ENCODE results near the gene NRM.

The NRM gene

GRCh38 chr6:30657454-30657853 is 33.3 kb downstream of the NRM start:
- peaks cover 78 to 85% of the 10 kb centered on the region in 2 donors for H3K36me3 ChIP-seq (ENCODE audit: control insufficient read depth in 2 of 2, insufficient read depth in 2 of 2, low read length in 2 of 2)
- no peak overlapping the region for H3K9ac ChIP-seq (ENCODE audit: low read length in 2 of 2)
- no peaks in the 10 kb centered on the region for H3K27me3 ChIP-seq (ENCODE audit: control insufficient read depth in 1 of 2, insufficient read depth in 2 of 2, low read length in 2 of 2)
- no peak overlapping the region for H3K4me3 ChIP-seq (ENCODE audit: low read length in 2 of 2)
- H3K4me1 ChIP-seq (ENCODE audit: control insufficient read depth, insufficient read depth, low read length), result no peaks in the 10 kb centered on the region
- no peak overlapping the region for H3K27ac ChIP-seq (ENCODE audit: low read length)
- H3K9me3 ChIP-seq (ENCODE audit: control insufficient read depth in 2 of 2, low read length in 2 of 2), result no peaks in the 10 kb centered on the region

- H3K27me3 ChIP-seq (ENCODE audit: control insufficient read depth in 1 of 2, insufficient read depth in 2 of 2, low read length in 2 of 2), result no peaks in the 10 kb centered on the region
- H3K4me1 ChIP-seq (ENCODE audit: control insufficient read depth, insufficient read depth, low read length), result no peaks in the 10 kb centered on the region
- no peaks in the 10 kb centered on the region for H3K9me3 ChIP-seq (ENCODE audit: control insufficient read depth in 2 of 2, low read length in 2 of 2)
- no peak overlapping the region for H3K9ac ChIP-seq (ENCODE audit: low read length in 2 of 2)
- no peak overlapping the region for H3K27ac ChIP-seq (ENCODE audit: low read length)
- H3K36me3 ChIP-seq (ENCODE audit: control insufficient read depth in 2 of 2, insufficient read depth in 2 of 2, low read length in 2 of 2), result peaks cover 76 to 84% of the 10 kb centered on the region in 2 donors
- no peak overlapping the region for H3K4me3 ChIP-seq (ENCODE audit: low read length in 2 of 2)
These were observed 34.3 kb downstream of the NRM start for GRCh38 chr6:30656513-30656912.

- H3K36me3 ChIP-seq (ENCODE audit: control insufficient read depth in 2 of 2, insufficient read depth in 2 of 2, low read length in 2 of 2), result peaks cover 77 to 88% of the 10 kb centered on the region in 2 donors
- no peak overlapping the region for H3K27ac ChIP-seq (ENCODE audit: low read length)
These were observed 35.1 kb downstream of the NRM start for GRCh38 chr6:30655743-30656094.

GRCh38 chr6:30654798-30655742 is 35.7 kb downstream of the NRM start:
- H3K4me3 ChIP-seq (ENCODE audit: low read length in 2 of 2), result no peak overlapping the region
- H3K9ac ChIP-seq (ENCODE audit: low read length in 2 of 2), result no peak overlapping the region
- H3K9me3 ChIP-seq (ENCODE audit: control insufficient read depth in 2 of 2, low read length in 2 of 2), result no peaks in the 10 kb centered on the region
- H3K27me3 ChIP-seq (ENCODE audit: control insufficient read depth in 1 of 2, insufficient read depth in 2 of 2, low read length in 2 of 2), result no peaks in the 10 kb centered on the region
- H3K36me3 ChIP-seq (ENCODE audit: control insufficient read depth in 2 of 2, insufficient read depth in 2 of 2, low read length in 2 of 2), result peaks cover 75 to 85% of the 10 kb centered on the region in 2 donors
- no peak overlapping the region for H3K27ac ChIP-seq (ENCODE audit: low read length)
- H3K4me1 ChIP-seq (ENCODE audit: control insufficient read depth, insufficient read depth, low read length), result no peaks in the 10 kb centered on the region

More at GRCh38 chr6:30655743-30656094, 35.1 kb downstream of the NRM start:
- Histone ChIP-seq H3K4me3 (ENCODE audit: low read length in 2 of 2) (no peak overlapping the region), H3K9me3 (ENCODE audit: control insufficient read depth in 2 of 2, low read length in 2 of 2) (no peaks in the 10 kb centered on the region), H3K27me3 (ENCODE audit: control insufficient read depth in 1 of 2, insufficient read depth in 2 of 2, low read length in 2 of 2) (no peaks in the 10 kb centered on the region), H3K4me1 (ENCODE audit: control insufficient read depth, insufficient read depth, low read length) (no peaks in the 10 kb centered on the region), H3K9ac (ENCODE audit: low read length in 2 of 2) (no peak overlapping the region)

- no peaks in the 10 kb centered on the region for H3K9me3 ChIP-seq (ENCODE audit: control insufficient read depth in 2 of 2, low read length in 2 of 2)
- H3K27ac ChIP-seq (ENCODE audit: low read length), result no peak overlapping the region
- H3K4me1 ChIP-seq (ENCODE audit: control insufficient read depth, insufficient read depth, low read length), result peaks cover 12% of the 10 kb centered on the region
- peaks cover 46 to 56% of the 10 kb centered on the region in 2 donors for H3K36me3 ChIP-seq (ENCODE audit: control insufficient read depth in 2 of 2, insufficient read depth in 2 of 2, low read length in 2 of 2)
- H3K27me3 ChIP-seq (ENCODE audit: control insufficient read depth in 1 of 2, insufficient read depth in 2 of 2, low read length in 2 of 2), result no peaks in the 10 kb centered on the region
- H3K9ac ChIP-seq (ENCODE audit: low read length in 2 of 2), result no peak overlapping the region
- no peak overlapping the region for H3K4me3 ChIP-seq (ENCODE audit: low read length in 2 of 2)
These were observed 39.6 kb downstream of the NRM start for GRCh38 chr6:30651143-30651542.

GRCh38 chr6:30647242-30648116 is 43.3 kb downstream of the NRM start:
- Histone ChIP-seq H3K9me3 (ENCODE audit: control insufficient read depth in 2 of 2, low read length in 2 of 2) (no peaks in the 10 kb centered on the region), H3K9ac (ENCODE audit: low read length in 2 of 2) (peak overlapping the region; percentile 84 to 88), H3K4me1 (ENCODE audit: control insufficient read depth, insufficient read depth, low read length) (peaks cover 12% of the 10 kb centered on the region), H3K27ac (ENCODE audit: low read length) (peak overlapping the region; percentile 87), H3K27me3 (ENCODE audit: control insufficient read depth in 1 of 2, insufficient read depth in 2 of 2, low read length in 2 of 2) (no peaks in the 10 kb centered on the region), H3K4me3 (ENCODE audit: low read length in 2 of 2) (peak overlapping the region; percentile 85 to 95), H3K36me3 (ENCODE audit: control insufficient read depth in 2 of 2, insufficient read depth in 2 of 2, low read length in 2 of 2) (peaks cover 19 to 20% of the 10 kb centered on the region in 2 donors)

GRCh38 chr6:30646450-30647241 is 44.1 kb downstream of the NRM start, which contains the start of gene C6orf136:
C6orf136 (plus strand) TSS chr6:30647133; CDS start chr6:30647232, 99 bp downstream.
- Histone ChIP-seq H3K4me1 (ENCODE audit: control insufficient read depth, insufficient read depth, low read length) (peaks cover 12% of the 10 kb centered on the region), H3K27ac (ENCODE audit: low read length) (peak within 1 kb of the TSS; percentile 87), H3K36me3 (ENCODE audit: control insufficient read depth in 2 of 2, insufficient read depth in 2 of 2, low read length in 2 of 2) (peaks cover 13 to 18% of the 10 kb centered on the region in 2 donors), H3K4me3 (ENCODE audit: low read length in 2 of 2) (peak within 1 kb of the TSS; percentile 85 to 95), H3K9me3 (ENCODE audit: control insufficient read depth in 2 of 2, low read length in 2 of 2) (no peaks in the 10 kb centered on the region), H3K27me3 (ENCODE audit: control insufficient read depth in 1 of 2, insufficient read depth in 2 of 2, low read length in 2 of 2) (no peaks in the 10 kb centered on the region), H3K9ac (ENCODE audit: low read length in 2 of 2) (peak within 1 kb of the TSS; percentile 84 to 88)

GRCh38 chr6:30645989-30646388 is 44.8 kb downstream of the NRM start:
- no peak overlapping the region for H3K4me3 ChIP-seq (ENCODE audit: low read length in 2 of 2)
- no peaks in the 10 kb centered on the region for H3K9me3 ChIP-seq (ENCODE audit: control insufficient read depth in 2 of 2, low read length in 2 of 2)
- peaks cover 12% of the 10 kb centered on the region for H3K4me1 ChIP-seq (ENCODE audit: control insufficient read depth, insufficient read depth, low read length)
- H3K9ac ChIP-seq (ENCODE audit: low read length in 2 of 2), result peak overlapping the region in 1 of 2 donors; percentile 55
- H3K27ac ChIP-seq (ENCODE audit: low read length), result peak overlapping the region; percentile 87
- no peaks in the 10 kb centered on the region for H3K27me3 ChIP-seq (ENCODE audit: control insufficient read depth in 1 of 2, insufficient read depth in 2 of 2, low read length in 2 of 2)
- H3K36me3 ChIP-seq (ENCODE audit: control insufficient read depth in 2 of 2, insufficient read depth in 2 of 2, low read length in 2 of 2), result peaks cover 12 to 17% of the 10 kb centered on the region in 2 donors

GRCh38 chr6:30644769-30645168 is 46.0 kb downstream of the NRM start:
- Histone ChIP-seq H3K9ac (ENCODE audit: low read length in 2 of 2) (no peak overlapping the region), H3K9me3 (ENCODE audit: control insufficient read depth in 2 of 2, low read length in 2 of 2) (no peaks in the 10 kb centered on the region), H3K27ac (ENCODE audit: low read length) (no peak overlapping the region), H3K4me3 (ENCODE audit: low read length in 2 of 2) (no peak overlapping the region), H3K27me3 (ENCODE audit: control insufficient read depth in 1 of 2, insufficient read depth in 2 of 2, low read length in 2 of 2) (no peaks in the 10 kb centered on the region), H3K36me3 (ENCODE audit: control insufficient read depth in 2 of 2, insufficient read depth in 2 of 2, low read length in 2 of 2) (peaks cover 17 to 22% of the 10 kb centered on the region in 2 donors), H3K4me1 (ENCODE audit: control insufficient read depth, insufficient read depth, low read length) (peaks cover 12% of the 10 kb centered on the region)

- no peak overlapping the region for H3K9ac ChIP-seq (ENCODE audit: low read length in 2 of 2)
- H3K9me3 ChIP-seq (ENCODE audit: control insufficient read depth in 2 of 2, low read length in 2 of 2), result no peaks in the 10 kb centered on the region
- H3K36me3 ChIP-seq (ENCODE audit: control insufficient read depth in 2 of 2, insufficient read depth in 2 of 2, low read length in 2 of 2), result peaks cover 15 to 18% of the 10 kb centered on the region in 2 donors
- no peak overlapping the region for H3K27ac ChIP-seq (ENCODE audit: low read length)
- no peaks in the 10 kb centered on the region for H3K27me3 ChIP-seq (ENCODE audit: control insufficient read depth in 1 of 2, insufficient read depth in 2 of 2, low read length in 2 of 2)
- H3K4me1 ChIP-seq (ENCODE audit: control insufficient read depth, insufficient read depth, low read length), result peaks cover 12% of the 10 kb centered on the region
- H3K4me3 ChIP-seq (ENCODE audit: low read length in 2 of 2), result no peak overlapping the region
These were observed 47.1 kb downstream of the NRM start for GRCh38 chr6:30643656-30644055.
